ENCODE results near the gene APC.
"Not testable (repeated sequence)": the region's sequence is repeated elsewhere in the genome, so short reads cannot be mapped to it uniquely, and the experiment has no call there.

The APC gene

GRCh38 chr5:112697833-112698232 is 39.9 kb upstream of the APC start:
- peaks cover 9% of the 10 kb centered on the region for H3K4me1 ChIP-seq (ENCODE audit: control insufficient read depth, insufficient read depth, low read length)
- H3K36me3 ChIP-seq (ENCODE audit: control insufficient read depth, insufficient read depth, low read length, severe bottlenecking) = no peaks in the 10 kb centered on the region
- H3K9ac ChIP-seq (ENCODE audit: low read length) = no peak overlapping the region
- no peaks in the 10 kb centered on the region for H3K9me3 ChIP-seq (ENCODE audit: control insufficient read depth, low read length)
- DNase-seq (ENCODE audit: low read depth) = no peak
- H3K27me3 ChIP-seq (replicated peaks; ENCODE audit: control insufficient read depth, insufficient read depth, low read length) = no peaks in the 10 kb centered on the region
- peak overlapping the region; percentile 63 for H3K4me3 ChIP-seq (ENCODE audit: low read length)

DNA sequence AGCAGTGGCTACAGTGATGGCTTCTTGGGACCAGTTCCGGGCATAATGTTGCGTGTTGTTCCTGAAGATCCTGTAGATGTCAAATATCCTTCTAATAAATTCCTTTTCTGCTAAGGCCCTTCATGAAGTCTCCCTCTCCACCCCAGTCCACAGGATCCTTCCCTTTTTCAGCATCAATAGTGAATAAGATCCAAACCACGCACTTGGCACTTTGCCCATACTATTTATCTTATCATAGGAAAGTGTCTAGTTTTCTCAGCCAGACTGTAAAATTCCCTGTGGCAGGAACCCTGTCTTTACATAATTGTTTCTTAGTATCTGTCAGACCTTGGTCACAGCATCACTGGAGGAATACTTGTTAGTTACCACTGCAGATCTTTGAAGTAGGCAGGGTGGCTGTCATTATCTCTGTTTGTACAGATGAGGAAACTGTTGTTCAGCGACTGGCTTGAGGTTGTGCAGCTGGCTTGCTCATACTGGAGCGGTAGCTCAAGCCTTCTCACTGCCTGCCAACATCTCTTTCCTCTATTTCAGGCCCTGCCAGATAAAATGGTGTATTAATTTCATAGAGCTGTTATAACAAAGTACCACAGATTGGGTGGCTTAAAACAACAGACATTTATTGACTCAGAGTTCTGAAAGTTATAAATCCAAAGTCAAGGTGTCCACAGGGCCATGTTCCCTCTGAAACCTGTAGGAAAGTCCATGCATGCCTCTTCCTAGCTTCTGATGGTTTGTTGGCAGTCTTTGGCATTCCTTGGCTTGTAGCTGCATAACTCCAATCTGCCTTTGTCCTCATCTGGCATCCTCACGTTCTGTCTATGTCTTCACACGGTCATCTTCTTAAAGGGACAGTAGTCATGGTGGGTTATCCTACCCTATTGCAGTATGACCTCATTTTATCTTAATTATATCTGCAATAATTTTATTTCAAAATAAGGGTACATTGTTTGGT is 33.5 kb upstream of the APC start:
- Histone ChIP-seq H3K9ac (ENCODE audit: low read length) (no peak overlapping the region), H3K27me3 (replicated peaks; ENCODE audit: control insufficient read depth, insufficient read depth, low read length) (no peaks in the 10 kb centered on the region), H3K9me3 (ENCODE audit: control insufficient read depth, low read length) (no peaks in the 10 kb centered on the region), H3K4me3 (ENCODE audit: low read length) (no peak overlapping the region), H3K4me1 (ENCODE audit: control insufficient read depth, insufficient read depth, low read length) (peaks cover 18% of the 10 kb centered on the region), H3K36me3 (ENCODE audit: control insufficient read depth, insufficient read depth, low read length, severe bottlenecking) (no peaks in the 10 kb centered on the region)
- no peak for DNase-seq (ENCODE audit: low read depth)

DNA sequence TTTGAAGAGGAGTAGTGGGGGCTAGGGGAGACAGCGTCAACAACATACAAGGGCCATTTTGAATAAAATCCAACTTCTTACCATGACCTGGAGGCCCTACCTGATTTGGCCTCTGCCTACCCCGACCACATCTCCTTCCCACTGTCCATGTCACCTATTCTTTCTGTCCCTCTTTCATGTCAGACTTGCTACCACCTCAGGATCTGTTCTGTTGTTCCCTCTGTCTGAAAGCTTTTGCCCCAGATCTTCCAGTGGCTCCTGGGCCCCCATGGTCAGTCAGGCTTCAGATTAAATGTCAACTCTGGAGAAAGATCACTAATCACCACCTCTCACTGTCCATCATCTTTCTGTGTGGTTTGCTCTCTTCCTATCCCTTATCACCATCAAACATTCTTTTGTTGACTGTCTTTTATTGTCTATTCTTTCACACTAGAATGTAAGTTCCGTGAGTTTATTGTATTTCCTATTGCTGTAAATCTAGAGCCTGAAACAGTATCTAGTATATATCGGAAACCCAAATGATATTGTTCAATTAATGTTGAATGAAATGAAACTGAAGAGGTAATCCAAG is 31.2 kb upstream of the APC start:
- Histone ChIP-seq H3K36me3 (ENCODE audit: control insufficient read depth, insufficient read depth, low read length, severe bottlenecking) (no peaks in the 10 kb centered on the region), H3K4me3 (ENCODE audit: low read length) (peak overlapping the region; percentile 93), H3K27me3 (replicated peaks; ENCODE audit: control insufficient read depth, insufficient read depth, low read length) (no peaks in the 10 kb centered on the region), H3K4me1 (ENCODE audit: control insufficient read depth, insufficient read depth, low read length) (peaks cover 27% of the 10 kb centered on the region), H3K9me3 (ENCODE audit: control insufficient read depth, low read length) (no peaks in the 10 kb centered on the region), H3K9ac (ENCODE audit: low read length) (peak overlapping the region; percentile 95)
- DNase-seq (ENCODE audit: low read depth) = no peak

GRCh38 chr5:112707187-112708102 is 30.2 kb upstream of the APC start:
- no peaks in the 10 kb centered on the region for H3K27me3 ChIP-seq (replicated peaks; ENCODE audit: control insufficient read depth, insufficient read depth, low read length)
- H3K36me3 ChIP-seq (ENCODE audit: control insufficient read depth, insufficient read depth, low read length, severe bottlenecking) = no peaks in the 10 kb centered on the region
- no peaks in the 10 kb centered on the region for H3K9me3 ChIP-seq (ENCODE audit: control insufficient read depth, low read length)
- H3K4me3 ChIP-seq (ENCODE audit: low read length) = peak overlapping the region; percentile 93
- peak; percentile 100 for DNase-seq (ENCODE audit: low read depth)
- peak overlapping the region; percentile 95 for H3K9ac ChIP-seq (ENCODE audit: low read length)
- H3K4me1 ChIP-seq (ENCODE audit: control insufficient read depth, insufficient read depth, low read length) = peaks cover 28% of the 10 kb centered on the region

- Histone ChIP-seq H3K27me3 (replicated peaks; ENCODE audit: control insufficient read depth, insufficient read depth, low read length) (no peaks in the 10 kb centered on the region), H3K36me3 (ENCODE audit: control insufficient read depth, insufficient read depth, low read length, severe bottlenecking) (no peaks in the 10 kb centered on the region), H3K4me1 (ENCODE audit: control insufficient read depth, insufficient read depth, low read length) (peaks cover 28% of the 10 kb centered on the region), H3K9me3 (ENCODE audit: control insufficient read depth, low read length) (no peaks in the 10 kb centered on the region), H3K4me3 (ENCODE audit: low read length) (peak overlapping the region; percentile 93), H3K9ac (ENCODE audit: low read length) (peak overlapping the region; percentile 95)
- DNase-seq (ENCODE audit: low read depth) = peak; percentile 47
Observed at GRCh38 chr5:112708103-112708622, 29.5 kb upstream of the APC start.

- H3K4me3 ChIP-seq (ENCODE audit: low read length) = peak overlapping the region; percentile 93
- no peaks in the 10 kb centered on the region for H3K27me3 ChIP-seq (replicated peaks; ENCODE audit: control insufficient read depth, insufficient read depth, low read length)
- DNase-seq (ENCODE audit: low read depth) = peak; percentile 29
- no peaks in the 10 kb centered on the region for H3K36me3 ChIP-seq (ENCODE audit: control insufficient read depth, insufficient read depth, low read length, severe bottlenecking)
- H3K4me1 ChIP-seq (ENCODE audit: control insufficient read depth, insufficient read depth, low read length) = peaks cover 25% of the 10 kb centered on the region
- peak overlapping the region; percentile 21 for H3K9ac ChIP-seq (ENCODE audit: low read length)
- H3K9me3 ChIP-seq (ENCODE audit: control insufficient read depth, low read length) = no peaks in the 10 kb centered on the region
Observed at GRCh38 chr5:112709416-112709815, 28.3 kb upstream of the APC start.

DNA sequence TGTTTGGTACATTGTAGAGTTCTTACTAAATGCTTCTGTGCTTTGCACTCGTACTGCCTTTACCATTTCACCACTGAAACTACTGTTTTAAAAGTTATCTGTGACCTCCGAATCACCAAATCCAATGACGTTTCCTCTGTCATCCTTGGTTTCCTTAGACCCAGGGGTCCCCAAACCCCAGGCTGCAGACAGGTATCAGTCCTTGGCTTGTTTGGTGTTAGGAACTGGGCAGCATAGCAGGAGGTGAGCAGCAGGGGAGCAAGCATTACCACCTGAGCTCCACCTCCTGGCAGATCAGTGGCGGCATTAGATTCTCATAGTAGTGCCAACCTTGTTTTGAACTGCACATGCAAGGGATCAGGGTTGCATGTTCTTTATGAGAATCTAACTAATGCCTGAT is 26.8 kb upstream of the APC start:
- Histone ChIP-seq H3K9ac (ENCODE audit: low read length) (no peak overlapping the region), H3K9me3 (ENCODE audit: control insufficient read depth, low read length) (no peaks in the 10 kb centered on the region), H3K4me3 (ENCODE audit: low read length) (no peak overlapping the region), H3K27me3 (replicated peaks; ENCODE audit: control insufficient read depth, insufficient read depth, low read length) (no peaks in the 10 kb centered on the region), H3K36me3 (ENCODE audit: control insufficient read depth, insufficient read depth, low read length, severe bottlenecking) (no peaks in the 10 kb centered on the region), H3K4me1 (ENCODE audit: control insufficient read depth, insufficient read depth, low read length) (peaks cover 23% of the 10 kb centered on the region)
- no peak for DNase-seq (ENCODE audit: low read depth)

- Histone ChIP-seq H3K9me3 (ENCODE audit: control insufficient read depth, low read length) (no peaks in the 10 kb centered on the region), H3K27me3 (replicated peaks; ENCODE audit: control insufficient read depth, insufficient read depth, low read length) (no peaks in the 10 kb centered on the region), H3K4me3 (ENCODE audit: low read length) (no peak overlapping the region), H3K9ac (ENCODE audit: low read length) (no peak overlapping the region), H3K36me3 (ENCODE audit: control insufficient read depth, insufficient read depth, low read length, severe bottlenecking) (no peaks in the 10 kb centered on the region), H3K4me1 (ENCODE audit: control insufficient read depth, insufficient read depth, low read length) (peaks cover 23% of the 10 kb centered on the region)
- DNase-seq (ENCODE audit: low read depth) = no peak
Observed at GRCh38 chr5:112711436-112711835, 26.2 kb upstream of the APC start.

GRCh38 chr5:112713206-112713605 is 24.5 kb upstream of the APC start:
- Histone ChIP-seq H3K9me3 (ENCODE audit: control insufficient read depth, low read length) (no peaks in the 10 kb centered on the region), H3K4me3 (ENCODE audit: low read length) (no peak overlapping the region), H3K9ac (ENCODE audit: low read length) (no peak overlapping the region), H3K27me3 (replicated peaks; ENCODE audit: control insufficient read depth, insufficient read depth, low read length) (no peaks in the 10 kb centered on the region), H3K4me1 (ENCODE audit: control insufficient read depth, insufficient read depth, low read length) (peaks cover 18% of the 10 kb centered on the region), H3K36me3 (ENCODE audit: control insufficient read depth, insufficient read depth, low read length, severe bottlenecking) (no peaks in the 10 kb centered on the region)
- no peak for DNase-seq (ENCODE audit: low read depth)

DNA sequence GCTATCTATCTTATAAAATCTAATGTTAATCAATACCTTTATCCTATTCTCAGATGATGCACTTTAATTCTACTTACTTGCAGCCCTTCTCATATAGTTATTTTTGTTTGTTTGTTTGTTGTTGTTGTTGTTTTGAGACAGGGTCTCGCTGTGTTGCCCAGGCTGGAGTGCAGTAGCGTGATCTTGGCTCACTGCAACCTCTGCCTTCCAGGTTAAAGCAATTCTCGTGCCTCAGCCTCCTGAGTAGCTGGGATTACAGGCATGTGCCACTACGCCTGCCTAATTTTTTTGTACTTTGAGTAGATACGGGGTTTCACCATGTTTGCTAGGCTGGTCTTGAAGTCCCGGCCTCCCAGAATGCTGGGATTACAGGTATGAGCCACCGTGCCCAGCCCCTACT is 20.8 kb upstream of the APC start:
- not testable (repeated sequence) for DNase-seq (ENCODE audit: low read depth)

More for the DNA sequence above, 20.8 kb upstream of the APC start:
- not testable (repeated sequence) for H3K4me1 ChIP-seq (ENCODE audit: control insufficient read depth, insufficient read depth, low read length); H3K27me3 ChIP-seq (replicated peaks; ENCODE audit: control insufficient read depth, insufficient read depth, low read length); H3K4me3 ChIP-seq (ENCODE audit: low read length); H3K9me3 ChIP-seq (ENCODE audit: control insufficient read depth, low read length); H3K9ac ChIP-seq (ENCODE audit: low read length); H3K36me3 ChIP-seq (ENCODE audit: control insufficient read depth, insufficient read depth, low read length, severe bottlenecking)

All from adipocyte (in vitro differentiated cells).